GM12873 (cell line): ENCODE data around the gene OXCT1.

Experiments
- TF ChIP-seq, protein P1 (sequence below): IDR thresholded peaks from 2 replicates; pipeline ENCODE4 v1.5.1; 2012; ENCODE audit warnings: low read depth, mild to moderate bottlenecking, moderate library complexity, low read length, control low read depth; ENCODE audit not compliant: insufficient read depth; ENCODE audit errors: missing control alignments

The OXCT1 gene

DNA sequence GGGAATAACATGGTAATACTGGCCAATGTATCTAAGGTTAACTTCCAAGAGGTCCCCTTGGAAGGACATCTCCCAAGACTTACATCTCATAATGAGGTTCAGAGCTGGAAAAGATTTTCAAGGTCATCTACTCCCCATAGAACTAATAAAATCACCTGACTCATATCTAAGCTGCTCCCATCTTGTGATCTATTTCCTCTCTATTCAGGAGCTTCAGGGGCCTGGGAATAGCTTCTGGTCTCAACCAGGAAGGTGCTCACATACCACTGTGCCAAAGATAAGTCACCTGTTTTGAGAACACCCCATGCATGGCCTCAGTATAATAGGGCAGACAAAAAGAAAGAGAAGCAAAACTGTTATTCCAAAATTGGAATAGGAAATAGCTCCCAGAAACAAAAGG is 74.2 kb downstream of the OXCT1 start:
- TF ChIP-seq, protein P1, sequence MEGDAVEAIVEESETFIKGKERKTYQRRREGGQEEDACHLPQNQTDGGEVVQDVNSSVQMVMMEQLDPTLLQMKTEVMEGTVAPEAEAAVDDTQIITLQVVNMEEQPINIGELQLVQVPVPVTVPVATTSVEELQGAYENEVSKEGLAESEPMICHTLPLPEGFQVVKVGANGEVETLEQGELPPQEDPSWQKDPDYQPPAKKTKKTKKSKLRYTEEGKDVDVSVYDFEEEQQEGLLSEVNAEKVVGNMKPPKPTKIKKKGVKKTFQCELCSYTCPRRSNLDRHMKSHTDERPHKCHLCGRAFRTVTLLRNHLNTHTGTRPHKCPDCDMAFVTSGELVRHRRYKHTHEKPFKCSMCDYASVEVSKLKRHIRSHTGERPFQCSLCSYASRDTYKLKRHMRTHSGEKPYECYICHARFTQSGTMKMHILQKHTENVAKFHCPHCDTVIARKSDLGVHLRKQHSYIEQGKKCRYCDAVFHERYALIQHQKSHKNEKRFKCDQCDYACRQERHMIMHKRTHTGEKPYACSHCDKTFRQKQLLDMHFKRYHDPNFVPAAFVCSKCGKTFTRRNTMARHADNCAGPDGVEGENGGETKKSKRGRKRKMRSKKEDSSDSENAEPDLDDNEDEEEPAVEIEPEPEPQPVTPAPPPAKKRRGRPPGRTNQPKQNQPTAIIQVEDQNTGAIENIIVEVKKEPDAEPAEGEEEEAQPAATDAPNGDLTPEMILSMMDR = no peak

DNA sequence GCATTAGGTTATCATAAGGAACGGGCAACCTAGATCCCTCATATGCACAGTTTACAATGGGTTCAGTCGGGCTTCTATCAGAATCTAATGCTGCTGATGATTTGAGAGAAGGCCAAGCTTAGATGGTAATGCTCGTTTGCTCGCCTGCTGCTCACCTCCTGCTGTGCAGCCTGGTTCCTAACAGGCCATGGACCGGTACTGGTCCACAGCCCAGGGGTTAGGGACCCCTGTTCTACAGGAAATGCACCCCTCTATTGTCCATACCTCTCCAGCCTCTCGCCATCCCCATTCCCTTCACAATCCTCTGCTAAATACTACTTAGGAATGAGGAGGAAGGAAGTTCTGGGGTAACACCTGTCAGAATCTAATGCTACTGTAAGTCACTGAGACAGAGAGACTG is 75.1 kb downstream of the OXCT1 start:
- TF ChIP-seq, protein P1 = no peak

DNA sequence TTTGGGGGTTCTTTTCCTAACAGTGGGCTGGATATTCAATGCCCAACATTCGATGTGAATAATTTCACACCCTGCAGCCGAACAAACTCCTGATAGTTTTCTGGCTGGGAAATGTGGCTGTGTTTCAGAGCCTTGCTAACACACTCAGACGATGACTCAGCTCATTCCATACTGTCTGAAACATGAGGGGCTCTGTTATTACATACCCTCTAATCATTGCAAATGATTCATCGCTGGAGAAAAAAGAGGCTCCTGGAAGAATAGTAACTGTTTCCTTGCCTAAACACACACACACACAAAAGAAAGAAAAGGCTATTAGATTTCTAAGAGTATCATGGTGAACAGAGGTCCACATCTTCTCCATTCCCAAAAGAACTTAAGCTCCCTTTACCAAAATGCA is 75.8 kb downstream of the OXCT1 start:
- TF ChIP-seq, protein P1 = no peak

DNA sequence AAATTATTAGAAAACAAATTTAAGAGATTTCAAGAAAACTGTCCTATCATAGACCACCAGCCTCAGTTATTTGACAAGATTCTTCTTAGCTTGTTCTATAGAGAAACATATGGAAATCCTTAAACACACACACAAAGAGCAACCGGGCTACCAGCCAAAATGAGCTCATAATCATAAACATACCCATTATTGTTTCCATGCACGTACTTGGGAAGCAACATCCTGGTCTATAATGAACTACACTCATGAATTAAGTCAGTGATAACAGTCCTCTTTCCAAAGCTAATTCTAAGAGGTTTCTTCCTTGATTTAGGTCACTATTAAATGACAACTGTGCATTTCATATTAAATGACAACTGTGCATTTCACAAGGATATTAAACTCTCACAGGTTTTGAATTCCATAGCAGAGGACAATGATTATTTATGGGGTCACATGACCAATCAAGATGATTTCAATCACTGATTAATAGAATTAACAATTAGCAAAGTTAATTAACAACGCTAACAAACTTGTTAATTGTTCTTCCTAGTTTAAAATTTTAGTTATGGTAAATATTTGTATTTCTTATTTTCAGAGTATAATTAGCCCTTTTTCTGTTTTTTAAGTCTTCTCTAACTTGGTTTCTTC is 77.0 kb downstream of the OXCT1 start:
- TF ChIP-seq, protein P1 = no peak

DNA sequence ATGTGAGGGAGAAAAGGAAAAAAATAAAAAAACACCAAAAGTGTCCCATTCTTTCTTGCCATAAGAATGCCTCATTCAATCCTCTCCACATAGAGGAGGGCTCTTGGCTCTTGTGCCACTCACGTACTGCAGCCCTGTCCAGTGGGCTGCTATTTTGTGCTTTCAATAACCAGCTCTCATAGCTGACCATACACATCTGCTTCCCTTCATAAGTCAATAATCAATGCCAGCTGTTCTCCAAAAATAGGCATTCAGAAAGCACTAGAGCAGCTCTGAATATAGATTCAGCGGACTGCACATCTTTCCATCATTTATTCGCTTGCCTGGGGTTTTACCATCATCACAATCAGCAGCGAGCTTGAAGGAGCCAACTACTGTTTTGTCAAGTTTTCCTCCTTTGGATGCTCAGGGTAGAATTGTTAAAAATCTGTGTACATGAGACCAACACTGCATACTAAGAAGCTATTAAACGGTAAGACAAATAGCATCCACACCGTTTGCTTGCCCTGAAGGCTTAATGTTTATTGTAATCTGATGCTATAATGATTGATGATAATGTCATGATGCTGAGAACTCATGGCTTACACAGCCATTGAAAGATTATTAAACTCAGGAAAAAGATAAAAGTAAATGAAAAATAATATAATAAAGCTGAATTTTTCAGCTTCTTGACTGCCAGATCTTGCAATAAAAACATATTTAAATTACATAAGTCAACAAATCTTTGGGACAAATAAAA is 80.0 kb downstream of the OXCT1 start:
- TF ChIP-seq, protein P1 = no peak

DNA sequence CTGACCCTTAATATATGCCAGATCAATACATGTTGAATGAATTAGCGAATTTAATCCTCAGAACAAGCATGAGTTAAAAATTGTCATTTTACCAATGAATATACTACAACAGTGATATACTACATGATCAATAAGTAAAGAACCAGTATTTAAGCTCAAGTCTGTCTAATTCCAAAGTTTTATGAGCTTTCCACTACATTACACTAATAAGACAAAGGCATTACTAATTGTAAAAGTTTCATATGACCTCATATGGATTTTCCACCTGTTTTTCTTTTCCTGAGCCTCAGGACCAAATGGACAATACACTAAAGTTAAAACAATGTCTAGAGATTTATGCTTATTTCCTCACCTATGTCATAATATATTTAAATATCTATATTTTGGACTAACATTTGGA is 80.8 kb downstream of the OXCT1 start:
- TF ChIP-seq, protein P1 = no peak

DNA sequence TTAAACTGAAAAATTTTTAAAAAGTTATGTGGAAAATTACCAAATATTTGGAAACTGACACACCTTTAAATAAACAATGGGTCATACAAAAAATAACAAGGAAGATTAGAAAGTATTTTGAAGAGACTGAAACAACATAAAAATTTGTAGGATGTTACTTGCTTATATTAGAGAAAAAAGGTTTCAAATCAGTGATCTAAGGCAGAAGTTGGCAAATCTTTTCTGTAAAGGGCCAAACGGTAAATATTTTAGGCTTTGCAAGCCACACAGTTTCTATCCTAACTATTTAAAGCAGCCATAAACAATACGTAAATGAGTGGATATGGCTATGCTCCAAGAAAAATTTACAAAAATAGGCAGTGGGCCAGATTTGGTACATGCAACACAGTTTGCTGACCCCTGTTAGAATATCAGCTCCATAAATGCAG is 81.3 kb downstream of the OXCT1 start:
- TF ChIP-seq, protein P1 = no peak
